GM18867 (cell line): ENCODE results near the gene TTC7B.

Source experiments
- ATAC-seq: cut with Tn5 transposase; IDR thresholded peaks from one replicate; pipeline ENCODE4 v1.9.1; 2021; ENCODE audit warnings: mild to moderate bottlenecking, moderate library complexity; ENCODE audit not compliant: unreplicated experiment

TTC7B gene

GRCh38 chr14:90625445-90625844, 190.8 kb downstream of the TTC7B start:
- no peak for ATAC-seq

DNA sequence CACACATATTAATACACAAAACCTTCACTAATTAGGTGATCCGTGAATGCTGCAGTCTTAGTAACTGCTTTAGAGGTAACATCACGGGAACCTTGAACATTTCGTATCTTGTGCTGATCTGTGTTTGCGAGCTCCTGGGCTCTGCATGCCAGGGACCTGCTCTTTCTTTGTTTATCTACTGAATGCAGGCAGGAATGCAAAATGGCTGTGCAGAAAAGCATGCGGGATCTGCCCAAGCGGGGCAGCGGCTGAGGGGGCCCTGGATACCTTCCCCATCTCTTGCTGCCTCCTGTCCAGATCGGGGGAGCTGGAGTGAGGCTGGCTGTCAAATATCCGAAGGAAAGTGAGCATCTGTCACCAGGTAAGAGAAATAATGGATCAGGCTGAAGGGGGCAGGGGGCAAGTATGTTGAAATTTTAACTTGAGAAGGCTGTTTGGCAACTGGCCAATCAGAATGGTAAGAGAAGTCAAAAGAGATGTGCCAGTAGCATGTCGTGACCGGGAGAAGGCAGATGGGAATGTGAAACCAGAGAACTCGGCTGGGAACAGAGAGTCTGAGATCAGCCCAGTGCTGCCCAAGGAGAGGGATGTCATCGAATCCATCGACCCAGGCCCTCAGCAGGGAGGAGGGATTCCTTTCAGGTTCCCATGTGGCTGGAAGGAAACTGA, 191.4 kb downstream of the TTC7B start:
- no peak for ATAC-seq

DNA sequence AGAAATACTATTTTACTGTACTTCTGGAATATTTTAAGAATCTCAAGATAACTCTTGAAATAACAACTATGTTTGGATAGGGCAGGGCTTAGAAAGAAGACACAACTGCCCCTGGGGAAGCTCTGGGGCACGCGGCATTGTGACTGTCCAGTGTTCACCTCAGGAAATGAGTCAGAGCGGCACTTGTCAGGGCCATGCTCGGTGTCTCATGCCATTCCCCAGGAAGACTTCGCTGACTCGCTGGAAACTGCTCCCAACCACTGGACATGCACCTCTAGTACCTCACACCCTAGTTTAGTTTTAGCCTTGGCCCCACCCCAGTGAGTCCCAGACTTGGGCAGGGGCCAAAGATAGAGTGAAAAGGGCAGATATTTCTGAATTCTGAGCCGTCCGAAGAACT, 192.0 kb downstream of the TTC7B start:
- no peak for ATAC-seq

- ATAC-seq, result no peak
These were observed 195.0 kb downstream of the TTC7B start for GRCh38 chr14:90621201-90621600.

DNA sequence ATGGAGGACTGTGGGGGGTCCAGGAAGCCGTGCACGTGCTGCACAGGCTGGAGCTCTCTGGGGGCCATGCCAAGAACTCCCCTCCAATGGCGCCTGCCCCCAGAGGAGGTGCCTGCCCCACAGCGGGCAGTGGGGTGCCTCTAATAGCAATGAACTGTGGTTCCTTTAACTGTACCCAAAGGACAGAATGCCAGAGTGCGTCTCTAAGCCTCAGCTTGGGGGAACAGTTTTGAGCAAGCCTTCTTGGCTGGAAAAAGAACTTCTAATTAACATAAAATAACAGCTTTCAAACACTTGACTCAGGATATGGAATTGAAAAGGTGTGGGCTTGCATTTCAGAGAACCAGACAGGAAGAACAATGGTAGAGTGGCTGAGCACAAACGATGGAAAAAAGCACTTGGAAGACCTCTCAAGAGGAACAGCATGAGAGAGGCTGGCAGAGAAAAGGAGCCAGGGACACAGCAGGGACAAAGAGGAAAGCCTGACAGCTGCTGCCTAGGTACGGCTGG, 195.6 kb downstream of the TTC7B start:
- ATAC-seq, result no peak

GRCh38 chr14:90619911-90620310, 196.3 kb downstream of the TTC7B start:
- ATAC-seq, result no peak

DNA sequence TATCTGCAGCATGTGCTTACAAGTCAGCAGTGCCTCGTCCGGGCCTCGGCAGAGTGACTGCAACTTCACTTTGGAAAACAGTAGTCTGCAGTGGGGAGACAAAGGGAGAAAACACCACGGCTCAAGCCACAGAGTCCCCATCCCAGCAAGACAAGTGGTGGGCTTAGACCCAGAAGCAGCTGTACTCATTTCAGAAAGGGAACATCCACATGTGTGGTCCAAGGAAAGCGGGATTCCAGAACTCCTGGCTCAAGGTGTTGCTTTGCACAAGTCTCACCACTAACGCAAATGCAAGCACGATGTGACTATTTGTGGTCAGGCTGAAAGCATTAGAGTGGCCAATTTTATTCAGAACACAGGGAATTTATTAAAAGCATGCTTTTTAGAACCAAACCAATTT, 198.3 kb downstream of the TTC7B start:
- ATAC-seq, result no peak

- no peak for ATAC-seq
These were observed 199.3 kb downstream of the TTC7B start for GRCh38 chr14:90616881-90617280.

DNA sequence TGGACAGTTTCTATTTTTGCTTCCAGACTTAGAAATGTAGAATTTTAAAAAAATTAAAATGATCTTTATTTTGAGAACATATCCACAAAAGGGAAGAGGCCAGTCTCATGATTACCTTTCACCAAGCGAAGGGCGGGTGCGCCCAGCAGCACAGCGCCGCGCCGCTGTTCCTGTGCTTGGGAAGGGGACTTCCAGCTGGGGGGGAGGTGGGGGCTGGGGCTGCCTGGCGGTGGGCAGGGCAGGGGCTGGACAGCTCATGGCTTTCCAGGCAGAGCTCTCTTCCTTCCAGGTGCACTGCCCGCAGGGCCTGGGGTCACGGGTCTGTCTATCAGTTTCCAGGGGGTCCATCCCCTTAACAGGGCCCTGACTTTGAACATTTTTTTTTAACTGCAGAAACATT, 199.9 kb downstream of the TTC7B start:
- ATAC-seq, result no peak

GRCh38 chr14:90615517-90616060, 200.6 kb downstream of the TTC7B start:
- no peak for ATAC-seq

GRCh38 chr14:90614696-90615516, 201.3 kb downstream of the TTC7B start:
- no peak for ATAC-seq

DNA sequence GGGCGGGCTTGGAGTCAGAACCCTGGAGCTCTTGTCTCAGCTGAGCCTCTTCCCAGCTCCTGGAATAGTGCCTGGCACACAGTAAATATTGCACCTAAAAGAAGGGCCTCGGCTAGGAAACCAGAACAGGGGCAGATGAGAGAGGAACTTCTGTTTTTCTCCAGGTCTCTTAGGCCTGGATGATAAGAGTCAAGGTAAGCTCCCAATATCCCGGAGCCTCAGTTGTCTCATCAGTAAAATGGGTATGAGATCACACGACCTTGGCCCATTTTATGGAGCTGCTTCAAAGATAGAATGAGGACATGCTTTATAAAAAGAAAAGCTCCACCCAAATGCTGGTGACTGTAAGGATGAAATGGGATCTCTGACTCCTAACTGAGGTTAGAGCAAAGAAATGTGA, 202.2 kb downstream of the TTC7B start:
- ATAC-seq, result no peak

DNA sequence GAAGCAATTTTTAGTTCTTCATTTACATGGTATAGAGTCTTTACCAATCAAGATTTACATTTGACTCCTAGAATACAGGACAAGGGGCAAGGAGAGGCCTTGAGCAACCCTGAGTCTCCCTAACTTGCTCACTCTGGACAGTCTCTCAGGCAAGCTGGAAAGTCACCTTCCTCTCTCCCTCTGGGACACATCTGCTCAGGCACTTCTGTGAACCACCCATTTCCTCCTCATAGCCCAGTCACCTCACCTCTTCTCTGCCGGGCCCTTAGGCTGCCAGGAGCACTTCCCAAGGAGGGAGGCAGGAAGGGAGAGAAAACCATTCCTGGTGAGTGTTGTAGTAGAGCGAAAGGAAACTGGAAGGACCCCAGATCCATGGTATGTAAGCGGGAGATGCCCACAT, 202.8 kb downstream of the TTC7B start:
- ATAC-seq, result no peak

DNA sequence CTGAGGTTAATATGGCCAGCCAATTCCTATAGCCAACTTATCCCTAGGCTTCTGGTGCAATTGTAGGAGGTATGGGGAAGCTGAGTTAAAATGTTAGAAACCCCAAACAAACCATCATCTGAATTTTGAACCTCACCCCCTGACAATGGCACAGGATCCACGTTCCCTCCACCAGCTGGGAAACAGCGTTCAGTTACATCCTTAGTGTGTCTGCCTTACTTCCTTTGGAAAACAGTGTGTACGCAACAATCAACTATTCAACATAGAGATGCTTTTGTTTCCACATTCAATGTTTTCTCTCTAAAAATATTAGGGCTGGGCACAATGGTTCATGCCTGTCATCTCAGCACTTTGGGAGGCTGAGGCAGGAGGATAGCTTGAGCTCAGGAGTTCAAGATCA, 203.4 kb downstream of the TTC7B start:
- no peak for ATAC-seq

DNA sequence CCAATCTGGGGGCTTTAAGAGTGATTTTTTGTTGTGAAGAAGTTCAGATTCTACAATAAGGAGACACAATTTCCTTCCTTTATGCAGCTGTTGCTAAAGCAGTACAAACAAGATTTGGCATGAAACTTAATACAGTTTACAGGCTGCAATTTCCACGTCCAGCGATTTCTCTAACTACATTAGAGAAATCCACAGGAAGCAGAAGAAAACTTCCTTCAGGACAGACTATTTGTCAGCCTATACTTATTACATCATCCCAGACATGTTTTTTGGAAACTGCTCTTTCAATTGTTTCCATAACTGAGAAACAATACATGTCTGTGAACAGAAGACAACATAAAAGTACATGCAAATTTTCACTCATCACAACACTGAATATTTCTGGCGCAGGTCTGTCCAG, 204.3 kb downstream of the TTC7B start:
- no peak for ATAC-seq

GRCh38 chr14:90611501-90611900, 204.7 kb downstream of the TTC7B start:
- ATAC-seq, result no peak

GRCh38 chr14:90610346-90611040, 205.7 kb downstream of the TTC7B start:
- no peak for ATAC-seq

GRCh38 chr14:90609376-90609775, 206.9 kb downstream of the TTC7B start:
- no peak for ATAC-seq

GRCh38 chr14:90608929-90609341, 207.3 kb downstream of the TTC7B start:
- peak; percentile 92 for ATAC-seq

- ATAC-seq, result no peak
These were observed 207.9 kb downstream of the TTC7B start for GRCh38 chr14:90608281-90608680.

- ATAC-seq, result no peak
These were observed 209.1 kb downstream of the TTC7B start for GRCh38 chr14:90607141-90607540.
